HG03039 (cell line): ENCODE measurements around the gene OBP2B.
"Not testable (repeated sequence)": the region's sequence is repeated elsewhere in the genome, so short reads cannot be mapped to it uniquely, and the experiment has no call there.

ENCODE experiments used
- ATAC-seq: cut with Tn5 transposase; IDR thresholded peaks from one replicate; pipeline ENCODE4 v1.9.1; 2021; ENCODE audit warnings: mild to moderate bottlenecking, moderate library complexity; ENCODE audit not compliant: unreplicated experiment

OBP2B gene

GRCh38 chr9:133208880-133209300 is at the start of gene OBP2B:
Gene OBP2B (minus strand): TSS chr9:133209250. CDS start chr9:133209199, 51 bp downstream.
- ATAC-seq = not testable (repeated sequence)

GRCh38 chr9:133258061-133259015 is 49.3 kb upstream of the OBP2B start:
- ATAC-seq = no peak

GRCh38 chr9:133257465-133257956 is 48.5 kb upstream of the OBP2B start:
- no peak for ATAC-seq

GRCh38 chr9:133256686-133257091 is 47.6 kb upstream of the OBP2B start:
- no peak for ATAC-seq

- no peak for ATAC-seq
Measured at GRCh38 chr9:133256136-133256461, 47.0 kb upstream of the OBP2B start.

- no peak for ATAC-seq
Measured at GRCh38 chr9:133255371-133256135, 46.5 kb upstream of the OBP2B start.

- ATAC-seq = no peak
Measured at GRCh38 chr9:133254471-133254870, 45.4 kb upstream of the OBP2B start.

- no peak for ATAC-seq
Measured at GRCh38 chr9:133253268-133253667, 44.2 kb upstream of the OBP2B start.

GRCh38 chr9:133252301-133253020 is 43.4 kb upstream of the OBP2B start:
- no peak for ATAC-seq

- ATAC-seq = no peak
Measured at GRCh38 chr9:133251773-133252172, 42.7 kb upstream of the OBP2B start.

- not testable (repeated sequence) for ATAC-seq
Measured at GRCh38 chr9:133251221-133251620, 42.2 kb upstream of the OBP2B start.

GRCh38 chr9:133250741-133251170 is 41.7 kb upstream of the OBP2B start:
- no peak for ATAC-seq

GRCh38 chr9:133249337-133249736 is 40.3 kb upstream of the OBP2B start:
- ATAC-seq = no peak

- ATAC-seq = no peak
Measured at GRCh38 chr9:133248726-133249295, 39.8 kb upstream of the OBP2B start.

GRCh38 chr9:133247632-133248031 is 38.6 kb upstream of the OBP2B start:
- no peak for ATAC-seq

GRCh38 chr9:133246991-133247390 is 37.9 kb upstream of the OBP2B start:
- no peak for ATAC-seq

- no peak for ATAC-seq
Measured at GRCh38 chr9:133246562-133246961, 37.5 kb upstream of the OBP2B start.

GRCh38 chr9:133242991-133243390 is 33.9 kb upstream of the OBP2B start:
- ATAC-seq = no peak

- ATAC-seq = no peak
Measured at GRCh38 chr9:133242241-133242640, 33.2 kb upstream of the OBP2B start.

GRCh38 chr9:133239533-133240090 is 30.6 kb upstream of the OBP2B start:
- no peak for ATAC-seq
